Gastrocnemius medialis (tissue), 4 donors: ENCODE measurements around the gene PTPN3. TPM values are rescaled to one million over a fixed set of nuclear protein-coding genes. Genes with fewer than 3 reads are reported as not detected.

ENCODE experiments used
- ATAC-seq, 2 donors: fragments of 150-250 bp; one replicate each; pipeline ENCODE4 v1.9.1; 2016
- DNase-seq, 2 donors: peaks; one replicate each; pipeline ENCODE4 v3.0.0-alpha.2; 2019
- H3K27ac ChIP-seq, 4 donors: fragments of 200-600 bp; sonication (generic); 1 replicate in 1 of 4; 2 replicates in 3 of 4; pipeline ENCODE4 v1.5.1; 2016 to 2018; ENCODE audit warnings: mild to moderate bottlenecking in 2 of 4, moderate library complexity in 1 of 4
- H3K27me3 ChIP-seq, 3 donors: fragments of 200-600 bp; sonication (generic) in 2 of 3; 1 replicate in 1 of 3; 2 replicates in 2 of 3; pipeline versions ENCODE4 v1.5.1 to v1.6.0; 2016 to 2019; ENCODE audit warnings: mild to moderate bottlenecking in 1 of 3, moderate library complexity in 1 of 3
- H3K36me3 ChIP-seq, 2 donors: fragments of 200-600 bp; sonication (generic) in 1 of 2; one replicate each; pipeline ENCODE4 v1.5.1; 2017 to 2018
- H3K4me1 ChIP-seq, 2 donors: fragments of 200-600 bp; sonication (generic) in 1 of 2; one replicate each; pipeline ENCODE4 v1.5.1; 2016 to 2017; ENCODE audit warnings: mild to moderate bottlenecking in 2 of 2
- H3K4me3 ChIP-seq, 4 donors: fragments of 200-600 bp; sonication (generic) in 3 of 4; 1 replicate in 1 of 4; 2 replicates in 3 of 4; pipeline ENCODE4 v1.5.1; 2016 to 2019; ENCODE audit warnings: mild to moderate bottlenecking in 2 of 4
- H3K9me3 ChIP-seq, 3 donors: fragments of 200-600 bp; sonication (generic) in 2 of 3; 1 replicate in 1 of 3; 2 replicates in 2 of 3; pipeline ENCODE4 v1.5.1; 2016 to 2019
- CTCF ChIP-seq, 5 experiments: fragments of 450-650 bp in 3 of 5; fragments of 200-600 bp in 2 of 5; sonication (generic) in 2 of 5; IDR thresholded peaks in 4 of 5; conservative IDR thresholded peaks in 1 of 5; 1 replicate in 4 of 5; 2 replicates in 1 of 5; pipeline ENCODE4 v1.5.1; 2016 to 2019; ENCODE audit warnings: antibody characterized with exemption in 5 of 5, mild to moderate bottlenecking in 3 of 5, moderate library complexity in 3 of 5
- POLR2A ChIP-seq, 2 donors: fragments of 450-650 bp; IDR thresholded peaks; one replicate each; pipeline ENCODE4 v1.6.1; 2017; ENCODE audit warnings: antibody characterized with exemption in 2 of 2, mild to moderate bottlenecking in 2 of 2, moderate library complexity in 2 of 2
- in situ Hi-C, 4 donors: fragments of 200-750 bp; cut with MboI; loops; one replicate each; pipeline versions ENCODE4 v1.15.0 to v1.8.0; 2017; ENCODE audit warnings: low sequenced_read_pairs in 4 of 4
- intact Hi-C: fragments of 100-400 bp; cut with DNase I; formaldehyde crosslinking; loops from one replicate; pipeline ENCODE4 v1.15.1; 2023; ENCODE audit warnings: low total_unique reads
- total RNA-seq, 4 donors: library from RNA; depleted of rRNA; stranded (reverse); fragments of >200 nt; gene quantifications; one replicate each; pipeline versions ENCODE4 v1.1.0 to v1.2.3, GENCODE V29; 2016

Gene PTPN3
- total RNA-seq, 4 donors from 2014 or later: 15.6 to 305 (median 82.2) TPM

GRCh38 chr9:109476642-109477257, 21.4 kb downstream of the PTPN3 start:
- in situ Hi-C loops: no loop called here
- ATAC-seq: no peak
- Histone ChIP-seq H3K9me3 (no peaks in the 10 kb centered on the region), H3K36me3 (no peaks in the 10 kb centered on the region), H3K4me3 (no peak overlapping the region), H3K4me1 (peaks cover 65 to 66% of the 10 kb centered on the region in 2 donors), H3K27me3 (no peaks in the 10 kb centered on the region), H3K27ac (peak overlapping the region; percentile 79 to 91 (median 84))
- DNase-seq: peak in 1 of 2 donors; percentile 20
- TF ChIP-seq POLR2A (IDR thresholded peaks at IDR 0.05): no peak
- TF ChIP-seq CTCF (IDR thresholded peaks at IDR 0.05 in 4 of 5, conservative IDR thresholded peaks at IDR 0.05 in 1 of 5): no peak
- intact Hi-C loops: no loop called here

DNA sequence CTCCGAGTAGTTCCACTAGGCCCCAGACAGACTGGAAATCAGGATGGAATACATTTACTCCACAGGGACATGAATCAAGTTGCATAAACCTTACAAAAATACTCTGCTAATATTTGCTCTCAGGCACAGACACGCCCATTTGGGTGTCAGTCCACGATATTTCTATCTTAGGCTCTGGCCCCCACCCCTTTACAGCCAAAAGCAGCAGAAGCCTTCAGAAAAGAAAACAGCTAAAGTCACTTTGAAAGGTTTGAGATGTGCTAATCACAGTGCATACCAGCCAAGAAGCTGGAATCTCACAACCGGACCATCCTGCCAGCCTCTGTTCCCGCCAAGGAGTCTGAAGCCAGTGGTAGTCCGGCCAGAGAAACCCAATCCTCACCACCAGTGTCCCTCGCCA, 22.6 kb downstream of the PTPN3 start:
- Histone ChIP-seq H3K27ac (peak overlapping the region; percentile 79 to 91 (median 84)), H3K9me3 (no peaks in the 10 kb centered on the region), H3K36me3 (no peaks in the 10 kb centered on the region), H3K27me3 (no peaks in the 10 kb centered on the region), H3K4me3 (no peak overlapping the region), H3K4me1 (peaks cover 69 to 75% of the 10 kb centered on the region in 2 donors)
- ATAC-seq (peak; percentile 73 to 75), DNase-seq (peak; percentile 72 to 85)
- intact Hi-C loops: loop anchor here (1.0 kb wide), 1 partner anchor 32 kb away; no protein-coding TSS in a partner anchor
- in situ Hi-C loops: no loop called here
- TF ChIP-seq POLR2A (IDR thresholded peaks at IDR 0.05): peak in 1 of 2 donors; percentile 46
- no peak for TF ChIP-seq CTCF (IDR thresholded peaks at IDR 0.05 in 4 of 5, conservative IDR thresholded peaks at IDR 0.05 in 1 of 5)

- peaks cover 72 to 81% of the 10 kb centered on the region in 2 donors for H3K4me1 ChIP-seq
- ATAC-seq: no peak
- no peak for TF ChIP-seq POLR2A (IDR thresholded peaks at IDR 0.05)
- no peak for TF ChIP-seq CTCF (IDR thresholded peaks at IDR 0.05 in 4 of 5, conservative IDR thresholded peaks at IDR 0.05 in 1 of 5)
- H3K27ac ChIP-seq: peak overlapping the region; percentile 79 to 91 (median 84)
- no peaks in the 10 kb centered on the region for H3K27me3 ChIP-seq
- no peaks in the 10 kb centered on the region for H3K9me3 ChIP-seq
- H3K36me3 ChIP-seq: no peaks in the 10 kb centered on the region
- no peak overlapping the region for H3K4me3 ChIP-seq
- DNase-seq: no peak
- intact Hi-C loops: loop anchor here (1.0 kb wide), 1 partner anchor 32 kb away; no protein-coding TSS in a partner anchor
- in situ Hi-C loops: loop anchor here in 1 of 4 donors (5.0 kb wide), 1 partner anchor 53 kb away; no protein-coding TSS in a partner anchor
Measured at GRCh38 chr9:109474944-109475343, 23.2 kb downstream of the PTPN3 start.

GRCh38 chr9:109474170-109474569, 23.9 kb downstream of the PTPN3 start:
- TF ChIP-seq POLR2A (IDR thresholded peaks at IDR 0.05): no peak
- TF ChIP-seq CTCF (IDR thresholded peaks at IDR 0.05 in 4 of 5, conservative IDR thresholded peaks at IDR 0.05 in 1 of 5): no peak
- Histone ChIP-seq H3K27me3 (no peaks in the 10 kb centered on the region), H3K36me3 (no peaks in the 10 kb centered on the region), H3K4me3 (no peak overlapping the region), H3K9me3 (no peaks in the 10 kb centered on the region), H3K4me1 (peaks cover 80 to 87% of the 10 kb centered on the region in 2 donors), H3K27ac (peak overlapping the region; percentile 79 to 91 (median 84))
- no peak for DNase-seq
- ATAC-seq: no peak
- intact Hi-C loops (no loop called here), in situ Hi-C loops (loop anchor here in 1 of 4 donors (5.0 kb wide), 1 partner anchor 52 kb away; no protein-coding TSS in a partner anchor)
